SW480 (cell line): ENCODE data around the gene MOB3B.
"Not testable (repeated sequence)": the region's sequence is repeated elsewhere in the genome, so short reads cannot be mapped to it uniquely, and the experiment has no call there.

Experiments
- DNase-seq: peaks from one replicate; pipeline ENCODE4 v3.0.0-alpha.2; 2016; ENCODE audit warnings: low spot score

Gene MOB3B

DNA sequence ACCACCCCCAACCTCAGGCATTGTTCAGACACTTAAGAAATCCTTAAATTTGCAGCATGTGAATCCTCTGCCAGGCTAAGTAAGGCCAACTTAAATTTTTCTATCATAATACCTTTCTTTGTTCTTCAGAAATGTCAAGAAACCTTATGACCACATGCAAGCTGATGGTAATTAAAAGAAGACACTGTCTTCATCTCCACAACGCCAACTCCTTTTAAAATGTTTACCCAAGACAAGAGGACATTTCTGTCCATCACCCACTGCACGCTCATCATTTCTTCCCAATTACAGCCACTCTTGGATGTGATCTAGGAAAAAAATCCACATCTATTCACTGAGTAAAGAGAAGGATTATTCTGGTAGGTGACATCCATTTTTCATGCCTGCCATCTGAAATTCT is 11.6 kb downstream of the MOB3B start:
- DNase-seq: no peak

DNA sequence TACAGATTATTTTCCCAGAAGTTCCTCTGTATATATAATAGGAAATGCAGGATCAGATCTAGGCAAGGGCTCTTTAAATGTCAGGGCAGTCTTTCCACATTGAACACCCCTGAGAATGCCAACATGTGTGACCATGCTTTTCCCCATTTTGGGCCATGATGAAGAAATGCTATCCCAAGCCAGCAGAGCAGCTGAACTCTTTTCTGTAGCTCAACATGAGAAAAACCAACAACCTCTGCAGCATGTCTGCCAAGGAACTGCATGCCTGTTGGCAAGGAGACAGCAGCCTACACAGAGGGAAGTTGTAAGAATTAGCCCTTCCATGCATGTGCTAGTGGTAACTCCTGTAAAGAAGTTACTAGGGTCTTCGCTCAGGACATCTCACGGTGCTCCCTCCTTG is 15.1 kb downstream of the MOB3B start:
- DNase-seq: no peak

GRCh38 chr9:27511771-27512170 is 17.8 kb downstream of the MOB3B start:
- DNase-seq: no peak

GRCh38 chr9:27510780-27511179 is 18.8 kb downstream of the MOB3B start:
- no peak for DNase-seq

DNA sequence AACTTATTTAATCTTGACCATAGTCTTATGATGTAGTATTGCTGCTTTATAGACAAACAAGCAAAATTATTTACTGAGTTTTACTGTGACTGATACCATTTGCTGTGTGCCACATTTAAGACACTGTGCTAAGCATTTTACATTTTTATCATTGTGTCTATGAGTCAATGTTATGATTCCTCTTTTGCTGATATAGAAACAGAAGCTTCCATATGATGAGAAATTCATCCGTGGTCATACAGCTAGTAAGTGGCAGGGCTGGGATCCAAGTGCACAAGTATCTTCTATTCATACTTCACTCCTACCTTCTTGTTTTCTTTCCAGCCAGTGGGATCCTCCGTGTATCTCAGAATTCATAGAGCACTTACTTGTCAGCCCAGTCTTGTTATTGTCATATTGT is 22.6 kb downstream of the MOB3B start:
- DNase-seq: no peak

DNA sequence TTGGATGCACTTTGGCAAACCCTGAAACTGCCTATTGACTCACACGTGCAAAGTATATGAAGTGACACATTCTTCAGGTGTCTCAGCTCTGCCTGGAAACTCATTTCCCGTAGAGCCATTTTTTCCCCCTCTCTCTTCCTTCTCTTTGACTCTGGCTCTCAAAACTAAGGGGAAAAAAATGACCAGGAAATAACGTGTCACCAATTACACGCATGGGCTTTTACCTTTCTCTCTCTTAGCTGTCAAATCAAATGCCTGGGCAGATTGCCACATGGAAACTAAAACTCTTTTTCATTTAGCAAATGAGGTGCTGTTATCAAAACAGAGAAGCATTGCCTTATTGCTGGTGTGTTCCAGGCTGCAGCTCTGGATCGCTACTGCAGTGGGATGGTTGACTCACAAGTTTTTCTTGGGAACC is 23.9 kb downstream of the MOB3B start:
- no peak for DNase-seq

- DNase-seq: no peak
These were observed 25.4 kb downstream of the MOB3B start for GRCh38 chr9:27504259-27504658.

DNA sequence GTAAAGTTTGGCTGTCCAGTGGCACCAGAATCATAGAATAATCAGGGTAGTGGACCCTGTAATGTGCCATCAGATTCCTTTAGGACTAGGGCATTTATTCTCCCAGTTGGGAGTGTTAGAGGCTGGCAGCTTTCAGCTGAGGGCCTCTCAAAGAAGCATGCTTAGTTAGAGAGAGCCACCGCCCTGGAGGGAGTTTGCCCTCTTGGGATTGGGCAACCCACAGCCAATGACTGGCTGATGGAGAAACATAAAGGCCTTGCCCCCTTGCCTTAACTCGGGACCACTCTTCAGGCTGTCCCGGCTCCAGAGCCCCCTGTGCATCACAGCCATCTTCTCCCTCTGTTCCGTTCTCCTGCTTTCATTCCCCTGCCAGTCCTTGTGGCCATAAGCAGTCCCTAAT is 26.0 kb downstream of the MOB3B start:
- DNase-seq: no peak

DNA sequence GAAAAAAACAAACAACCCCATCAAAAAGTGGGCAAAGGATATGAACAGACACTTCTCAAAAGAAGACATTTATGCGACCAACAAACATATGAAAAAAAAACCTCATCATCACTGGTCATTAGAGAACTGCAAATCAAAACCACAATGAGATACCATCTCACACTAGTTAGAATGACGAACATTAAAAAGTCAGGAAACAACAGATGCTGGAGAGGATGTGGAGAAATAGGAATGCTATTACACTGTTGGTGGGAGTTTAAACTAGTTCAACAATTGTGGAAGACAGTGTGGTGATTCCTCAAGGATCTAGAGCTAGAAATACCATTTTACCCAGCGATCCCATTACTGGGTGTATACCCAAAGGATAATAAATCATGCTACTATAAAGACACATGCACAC is 28.7 kb downstream of the MOB3B start:
- not testable (repeated sequence) for DNase-seq

DNA sequence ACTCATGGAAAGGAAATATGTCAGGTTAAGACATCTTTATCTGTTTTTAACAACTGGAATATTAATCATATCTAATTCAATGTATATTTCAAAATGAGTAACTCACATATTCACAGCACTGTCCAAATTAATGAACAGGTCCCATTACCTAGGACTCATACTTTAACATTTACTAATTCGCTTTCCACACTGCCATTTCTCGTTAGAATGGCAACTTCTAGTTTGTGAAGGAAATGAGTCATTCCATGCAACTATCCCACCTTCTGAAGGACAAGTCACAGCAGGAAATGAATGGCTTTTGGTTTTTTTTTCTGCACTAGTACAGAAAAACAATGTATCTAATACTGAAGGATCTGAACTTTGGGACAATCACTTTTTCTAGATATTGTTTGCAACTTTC is 30.2 kb downstream of the MOB3B start:
- no peak for DNase-seq

- no peak for DNase-seq
These were observed 31.7 kb downstream of the MOB3B start for GRCh38 chr9:27497883-27498417.

DNA sequence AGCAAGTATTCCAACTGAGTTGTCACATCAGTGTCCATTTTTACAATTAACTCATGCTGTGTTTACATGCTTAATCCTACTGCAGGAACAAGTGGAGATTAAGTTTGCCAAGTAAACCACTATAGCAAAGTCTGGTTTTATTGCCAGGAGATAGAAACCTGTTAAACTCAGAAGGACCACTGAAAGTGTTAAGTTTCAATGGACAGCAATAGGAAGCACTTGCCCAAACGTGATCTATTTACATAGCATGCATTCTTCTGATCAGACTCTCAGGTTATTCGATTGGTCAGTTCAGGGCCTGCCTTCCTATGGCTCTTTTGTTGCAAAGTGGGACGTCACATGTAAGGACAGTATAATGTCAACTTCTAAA is 33.5 kb downstream of the MOB3B start:
- DNase-seq: no peak

GRCh38 chr9:27495480-27496134 is 34.0 kb downstream of the MOB3B start:
- no peak for DNase-seq

DNA sequence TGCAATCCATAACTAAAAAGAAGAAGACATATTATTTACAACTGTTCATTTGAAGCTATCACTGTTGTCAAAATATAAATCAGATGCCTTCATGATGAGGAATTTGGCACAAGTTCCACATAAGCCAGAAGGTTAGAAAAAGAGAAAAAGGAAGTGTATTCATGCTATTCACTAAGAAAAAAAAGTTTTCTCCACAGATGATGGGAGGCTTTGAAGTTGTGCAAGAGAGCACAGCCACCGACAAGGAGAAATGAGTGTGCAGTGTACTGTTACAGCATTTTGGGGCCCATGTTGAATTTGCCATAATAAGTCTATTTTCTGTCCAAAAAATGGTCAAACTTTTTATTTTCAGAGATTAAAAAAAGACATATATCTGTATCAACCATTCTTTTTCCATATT is 38.5 kb downstream of the MOB3B start:
- DNase-seq: no peak

DNA sequence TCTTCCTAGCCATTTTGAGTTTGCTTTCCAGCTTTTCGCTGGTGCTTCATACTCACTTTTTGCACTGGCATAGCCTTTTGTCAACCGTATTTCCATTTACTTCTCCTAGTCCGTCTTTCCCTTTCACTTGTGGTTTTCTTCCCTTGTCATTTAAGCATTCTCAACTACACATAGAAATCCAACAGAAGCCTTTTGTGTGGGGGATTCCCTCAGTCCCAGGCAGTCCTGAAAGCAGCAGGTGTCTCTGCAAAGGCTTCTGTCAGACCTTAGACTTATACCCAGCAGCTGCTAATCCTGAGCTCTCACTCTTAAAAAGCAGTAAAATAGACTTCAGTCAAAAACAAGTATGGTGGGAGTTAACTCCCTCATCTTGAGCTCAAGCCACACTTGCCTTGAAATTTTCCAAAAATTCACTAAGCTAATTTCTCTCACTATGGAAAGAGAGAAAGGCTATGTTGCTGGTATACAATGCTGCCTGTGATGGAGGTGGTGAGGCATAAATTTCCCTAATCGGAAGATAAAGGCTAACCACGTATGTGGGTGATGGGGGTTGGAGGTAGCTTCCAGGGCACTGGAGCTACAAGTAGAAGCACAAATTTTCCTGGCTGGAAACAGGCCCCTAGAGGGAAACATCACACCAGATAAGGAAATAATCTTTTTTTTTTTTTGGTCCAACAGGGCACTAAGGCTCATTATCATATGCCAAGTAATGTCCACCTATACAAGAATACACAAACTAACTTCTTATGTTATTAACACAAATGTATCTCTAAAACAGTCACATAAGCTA is 40.3 kb downstream of the MOB3B start:
- DNase-seq: no peak

GRCh38 chr9:27487927-27488326 is 41.7 kb downstream of the MOB3B start:
- DNase-seq: no peak

DNA sequence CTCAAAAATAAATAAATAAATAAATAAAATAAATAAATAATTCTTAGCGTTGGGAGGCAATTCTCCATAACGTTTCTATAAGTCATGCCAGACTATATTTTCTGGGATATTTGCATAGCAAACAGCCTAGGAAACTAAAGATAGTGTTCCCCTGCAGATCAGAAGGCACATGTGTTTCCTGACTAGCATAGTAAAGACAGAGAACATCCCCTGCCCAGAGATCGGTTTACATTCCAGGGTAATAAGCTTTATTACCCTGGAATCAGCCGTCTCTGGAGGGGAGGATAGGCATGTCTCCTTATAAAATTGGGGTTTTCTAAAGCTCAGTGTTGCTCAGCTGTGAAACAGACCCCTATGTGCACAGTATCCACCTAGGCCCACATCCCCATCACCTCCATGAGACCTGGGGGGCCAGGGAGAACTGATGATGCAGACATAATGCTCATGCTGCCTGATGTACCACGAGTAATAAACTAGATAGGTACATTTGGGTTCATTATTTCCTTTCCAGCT is 42.4 kb downstream of the MOB3B start:
- no peak for DNase-seq

DNA sequence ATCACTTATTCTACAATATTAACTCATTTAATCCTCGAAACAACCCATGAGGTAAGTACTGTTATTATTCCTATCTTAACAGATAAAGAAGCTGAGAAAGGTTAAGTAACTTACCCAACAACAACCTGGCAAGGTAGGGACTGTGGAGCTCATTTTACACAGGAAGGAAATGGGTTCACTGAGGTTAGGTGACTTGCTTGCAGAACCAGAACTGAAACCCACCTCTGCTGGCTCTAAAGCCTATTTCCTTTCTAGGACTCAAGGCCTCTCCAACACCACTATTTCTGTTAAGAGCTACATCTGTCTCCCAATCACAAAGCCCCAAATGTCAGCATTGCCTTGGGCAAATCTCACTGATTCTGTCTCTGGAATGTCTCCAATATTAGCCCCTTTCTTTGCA is 44.5 kb downstream of the MOB3B start:
- DNase-seq: no peak

- no peak for DNase-seq
These were observed 46.0 kb downstream of the MOB3B start for GRCh38 chr9:27483576-27483975.

- DNase-seq: no peak
These were observed 46.9 kb downstream of the MOB3B start for GRCh38 chr9:27482709-27483108.

- no peak for DNase-seq
These were observed 51.3 kb downstream of the MOB3B start for GRCh38 chr9:27478322-27478721.

DNA sequence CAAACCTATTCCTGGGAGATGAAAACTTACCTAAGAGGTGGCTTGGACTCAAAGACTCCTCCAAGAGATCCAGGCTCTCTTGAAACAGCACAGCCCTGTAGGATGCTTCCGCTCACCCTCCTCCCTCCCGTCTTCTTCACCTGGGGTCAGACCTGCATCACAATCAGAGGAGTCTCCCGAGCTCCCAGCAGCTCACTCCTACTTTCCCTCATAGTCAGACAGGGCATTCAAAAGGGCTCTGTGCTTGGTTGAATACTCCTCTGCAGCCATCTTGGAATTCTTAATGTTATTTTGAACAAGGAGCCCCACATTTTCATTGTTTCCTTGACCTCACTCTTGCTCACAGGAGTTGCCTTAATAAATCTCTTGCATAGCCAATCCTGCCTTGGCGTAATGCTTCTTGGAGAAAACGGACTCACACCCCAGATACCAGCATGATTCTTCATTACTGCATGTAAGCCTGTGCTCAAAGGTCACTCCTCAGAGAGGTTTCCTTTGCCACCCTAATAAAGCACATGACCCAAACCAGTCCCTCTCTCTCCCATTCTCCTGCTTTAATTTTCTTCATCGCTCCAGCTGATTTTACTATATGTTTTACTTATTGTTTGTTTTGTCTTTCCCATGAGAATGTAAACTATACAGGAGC is 52.6 kb downstream of the MOB3B start:
- DNase-seq: no peak

GRCh38 chr9:27475057-27475595 is 54.5 kb downstream of the MOB3B start:
- DNase-seq: no peak
